ENCODE results near the gene TM4SF1.
"Not testable (repeated sequence)": the region's sequence is repeated elsewhere in the genome, so short reads cannot be mapped to it uniquely, and the experiment has no call there.

DNA sequence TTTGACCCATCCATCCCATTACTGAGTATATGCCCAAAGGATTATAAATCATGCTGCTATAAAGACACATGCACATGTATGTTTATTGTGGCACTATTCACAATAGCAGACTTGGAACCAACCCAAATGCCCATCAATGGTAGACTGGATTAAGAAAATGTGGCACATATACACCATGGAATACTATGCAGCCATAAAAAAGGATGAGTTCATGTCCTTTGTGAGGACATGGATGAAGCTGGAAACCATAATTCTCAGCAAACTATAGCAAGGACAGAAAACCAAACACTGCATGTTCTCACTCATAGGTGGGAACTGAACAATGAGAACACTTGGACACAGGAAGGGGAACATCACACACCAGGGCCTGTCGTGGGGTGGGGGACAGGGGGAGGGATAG is 40.0 kb downstream of the TM4SF1 start:
- TF ChIP-seq GLIS3 (CRISPR knock-in tag; IDR thresholded peaks at IDR 0.05); TOX (CRISPR knock-in tag; IDR thresholded peaks at IDR 0.05; ENCODE audit: borderline replicate concordance); RARB (CRISPR knock-in tag; IDR thresholded peaks at IDR 0.05); BACH2 (CRISPR knock-in tag; IDR thresholded peaks at IDR 0.05; ENCODE audit: borderline replicate concordance); ZFP3 (CRISPR knock-in tag; IDR thresholded peaks at IDR 0.05); SNAI2 (CRISPR knock-in tag; IDR thresholded peaks at IDR 0.05); ZFP30 (CRISPR knock-in tag; IDR thresholded peaks at IDR 0.05); ZNF565 (CRISPR knock-in tag; conservative IDR thresholded peaks at IDR 0.05; ENCODE audit: low read depth); ESRRG (CRISPR knock-in tag; IDR thresholded peaks at IDR 0.05); ARNTL (CRISPR knock-in tag; IDR thresholded peaks at IDR 0.05; ENCODE audit: borderline replicate concordance, low read depth); PPARA (CRISPR knock-in tag; IDR thresholded peaks at IDR 0.05; ENCODE audit: borderline replicate concordance): not testable (repeated sequence)
- TF ChIP-seq, protein P1, sequence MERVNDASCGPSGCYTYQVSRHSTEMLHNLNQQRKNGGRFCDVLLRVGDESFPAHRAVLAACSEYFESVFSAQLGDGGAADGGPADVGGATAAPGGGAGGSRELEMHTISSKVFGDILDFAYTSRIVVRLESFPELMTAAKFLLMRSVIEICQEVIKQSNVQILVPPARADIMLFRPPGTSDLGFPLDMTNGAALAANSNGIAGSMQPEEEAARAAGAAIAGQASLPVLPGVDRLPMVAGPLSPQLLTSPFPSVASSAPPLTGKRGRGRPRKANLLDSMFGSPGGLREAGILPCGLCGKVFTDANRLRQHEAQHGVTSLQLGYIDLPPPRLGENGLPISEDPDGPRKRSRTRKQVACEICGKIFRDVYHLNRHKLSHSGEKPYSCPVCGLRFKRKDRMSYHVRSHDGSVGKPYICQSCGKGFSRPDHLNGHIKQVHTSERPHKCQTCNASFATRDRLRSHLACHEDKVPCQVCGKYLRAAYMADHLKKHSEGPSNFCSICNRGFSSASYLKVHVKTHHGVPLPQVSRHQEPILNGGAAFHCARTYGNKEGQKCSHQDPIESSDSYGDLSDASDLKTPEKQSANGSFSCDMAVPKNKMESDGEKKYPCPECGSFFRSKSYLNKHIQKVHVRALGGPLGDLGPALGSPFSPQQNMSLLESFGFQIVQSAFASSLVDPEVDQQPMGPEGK (CRISPR knock-in tag; IDR thresholded peaks at IDR 0.05; ENCODE audit: borderline replicate concordance), result not testable (repeated sequence)
- TF ChIP-seq, protein P2, sequence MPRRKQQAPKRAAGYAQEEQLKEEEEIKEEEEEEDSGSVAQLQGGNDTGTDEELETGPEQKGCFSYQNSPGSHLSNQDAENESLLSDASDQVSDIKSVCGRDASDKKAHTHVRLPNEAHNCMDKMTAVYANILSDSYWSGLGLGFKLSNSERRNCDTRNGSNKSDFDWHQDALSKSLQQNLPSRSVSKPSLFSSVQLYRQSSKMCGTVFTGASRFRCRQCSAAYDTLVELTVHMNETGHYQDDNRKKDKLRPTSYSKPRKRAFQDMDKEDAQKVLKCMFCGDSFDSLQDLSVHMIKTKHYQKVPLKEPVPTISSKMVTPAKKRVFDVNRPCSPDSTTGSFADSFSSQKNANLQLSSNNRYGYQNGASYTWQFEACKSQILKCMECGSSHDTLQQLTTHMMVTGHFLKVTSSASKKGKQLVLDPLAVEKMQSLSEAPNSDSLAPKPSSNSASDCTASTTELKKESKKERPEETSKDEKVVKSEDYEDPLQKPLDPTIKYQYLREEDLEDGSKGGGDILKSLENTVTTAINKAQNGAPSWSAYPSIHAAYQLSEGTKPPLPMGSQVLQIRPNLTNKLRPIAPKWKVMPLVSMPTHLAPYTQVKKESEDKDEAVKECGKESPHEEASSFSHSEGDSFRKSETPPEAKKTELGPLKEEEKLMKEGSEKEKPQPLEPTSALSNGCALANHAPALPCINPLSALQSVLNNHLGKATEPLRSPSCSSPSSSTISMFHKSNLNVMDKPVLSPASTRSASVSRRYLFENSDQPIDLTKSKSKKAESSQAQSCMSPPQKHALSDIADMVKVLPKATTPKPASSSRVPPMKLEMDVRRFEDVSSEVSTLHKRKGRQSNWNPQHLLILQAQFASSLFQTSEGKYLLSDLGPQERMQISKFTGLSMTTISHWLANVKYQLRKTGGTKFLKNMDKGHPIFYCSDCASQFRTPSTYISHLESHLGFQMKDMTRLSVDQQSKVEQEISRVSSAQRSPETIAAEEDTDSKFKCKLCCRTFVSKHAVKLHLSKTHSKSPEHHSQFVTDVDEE (CRISPR knock-in tag; IDR thresholded peaks at IDR 0.05), result not testable (repeated sequence)
- TF ChIP-seq, protein P3, sequence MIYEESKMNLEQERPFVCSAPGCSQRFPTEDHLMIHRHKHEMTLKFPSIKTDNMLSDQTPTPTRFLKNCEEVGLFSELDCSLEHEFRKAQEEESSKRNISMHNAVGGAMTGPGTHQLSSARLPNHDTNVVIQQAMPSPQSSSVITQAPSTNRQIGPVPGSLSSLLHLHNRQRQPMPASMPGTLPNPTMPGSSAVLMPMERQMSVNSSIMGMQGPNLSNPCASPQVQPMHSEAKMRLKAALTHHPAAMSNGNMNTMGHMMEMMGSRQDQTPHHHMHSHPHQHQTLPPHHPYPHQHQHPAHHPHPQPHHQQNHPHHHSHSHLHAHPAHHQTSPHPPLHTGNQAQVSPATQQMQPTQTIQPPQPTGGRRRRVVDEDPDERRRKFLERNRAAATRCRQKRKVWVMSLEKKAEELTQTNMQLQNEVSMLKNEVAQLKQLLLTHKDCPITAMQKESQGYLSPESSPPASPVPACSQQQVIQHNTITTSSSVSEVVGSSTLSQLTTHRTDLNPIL (CRISPR knock-in tag; IDR thresholded peaks at IDR 0.05; ENCODE audit: low read depth), result not testable (repeated sequence)
